ENCODE results near the gene LRP1-AS. TPM values are rescaled to one million over a fixed set of nuclear protein-coding genes. Genes with fewer than 3 reads are reported as not detected.

LRP1-AS gene
- total RNA-seq, 1 experiment from 2014 or later: not detected

GRCh38 chr12:57161491-57161890 is 14.1 kb upstream of the LRP1-AS start:
- no peak overlapping the region for H3K27ac ChIP-seq (ENCODE audit: low read depth, low read length)
- peaks cover 12 to 21% of the 10 kb centered on the region in 2 experiments; a peak in 3 of 4 replicates for H3K4me1 ChIP-seq (ENCODE audit: control insufficient read depth in 1 of 2, insufficient read depth in 2 of 2, low read length in 2 of 2)
- H3K9ac ChIP-seq (ENCODE audit: low read length): no peak overlapping the region
- no peaks in the 10 kb centered on the region for H3K36me3 ChIP-seq (ENCODE audit: control insufficient read depth in 1 of 2, insufficient read depth in 2 of 2, low read length in 2 of 2)
- CTCF ChIA-PET: interaction anchor here (0.7 kb wide), 1 partner anchor 89 kb away, joined by 4 read pairs; no protein-coding TSS in a partner anchor
- ATAC-seq: no peak
- no peaks in the 10 kb centered on the region for H3K27me3 ChIP-seq (ENCODE audit: insufficient read depth, low read length)
- no peaks in the 10 kb centered on the region for H3K9me2 ChIP-seq (ENCODE audit: insufficient read depth)
- intact Hi-C loops (cut with micrococcal nuclease): no loop called here
- RAD21 ChIA-PET (ENCODE audit: low non-redundant PET in 1 of 2, low total read pairs in 2 of 2, uncharacterized antibody in 2 of 2, unreplicated experiment in 2 of 2): no interaction called here
- POLR2A ChIA-PET: no interaction called here
- TF ChIP-seq YY1 (IDR thresholded peaks at IDR 0.05; ENCODE audit: extremely low read depth, insufficient replicate concordance, low read depth, low read length): no peak
- TF ChIP-seq SRF (IDR thresholded peaks at IDR 0.05; ENCODE audit: low read depth): no peak
- TF ChIP-seq MAX (IDR thresholded peaks at IDR 0.05): no peak
- no peak for TF ChIP-seq RAD21 (IDR thresholded peaks at IDR 0.05; ENCODE audit: low read depth)
- no peak for TF ChIP-seq CEBPB (IDR thresholded peaks at IDR 0.05; ENCODE audit: low read depth)
- no peak for TF ChIP-seq EGR1 (IDR thresholded peaks at IDR 0.05; ENCODE audit: low read depth)
- TF ChIP-seq ZFX (IDR thresholded peaks at IDR 0.05): no peak
- TF ChIP-seq POLR2AphosphoS5 (IDR thresholded peaks at IDR 0.05; ENCODE audit: low read depth, low read length): no peak
- no peaks in the 10 kb centered on the region for H3K79me2 ChIP-seq (ENCODE audit: insufficient read depth, low read length)
- no TSS peak for BruUV-seq (replicated peaks)
- DNase-seq (ENCODE audit: low read depth, low spot score): no peak
- no peak overlapping the region for H3K4me3 ChIP-seq (replicated peaks in 1 of 2; ENCODE audit: low read depth in 1 of 2, low read length in 2 of 2)
- no peak overlapping the region for H2AFZ ChIP-seq (ENCODE audit: low read depth, low read length, poor library complexity, severe bottlenecking)
- H4K20me1 ChIP-seq (ENCODE audit: insufficient read depth): no peaks in the 10 kb centered on the region
- H3K9me3 ChIP-seq (ENCODE audit: control insufficient read depth in 1 of 2, insufficient read depth in 1 of 2, low read depth in 1 of 2, low read length in 2 of 2): no peaks in the 10 kb centered on the region
- no peak overlapping the region for H3K4me2 ChIP-seq (ENCODE audit: low read length)

GRCh38 chr12:57160741-57161140 is 13.3 kb upstream of the LRP1-AS start:
- DNase-seq (ENCODE audit: low read depth, low spot score) (no peak), ATAC-seq (no peak)
- ChIA-PET RAD21 (ENCODE audit: low non-redundant PET in 1 of 2, low total read pairs in 2 of 2, uncharacterized antibody in 2 of 2, unreplicated experiment in 2 of 2) (no interaction called here), POLR2A (no interaction called here), CTCF (no interaction called here)
- Histone ChIP-seq H3K36me3 (ENCODE audit: control insufficient read depth in 1 of 2, insufficient read depth in 2 of 2, low read length in 2 of 2) (no peaks in the 10 kb centered on the region), H3K9ac (ENCODE audit: low read length) (no peak overlapping the region), H3K27me3 (ENCODE audit: insufficient read depth, low read length) (no peaks in the 10 kb centered on the region), H3K9me2 (ENCODE audit: insufficient read depth) (no peaks in the 10 kb centered on the region), H3K4me2 (ENCODE audit: low read length) (no peak overlapping the region), H2AFZ (ENCODE audit: low read depth, low read length, poor library complexity, severe bottlenecking) (no peak overlapping the region), H3K9me3 (ENCODE audit: control insufficient read depth in 1 of 2, insufficient read depth in 1 of 2, low read depth in 1 of 2, low read length in 2 of 2) (no peaks in the 10 kb centered on the region), H3K4me1 (ENCODE audit: control insufficient read depth in 1 of 2, insufficient read depth in 2 of 2, low read length in 2 of 2) (peaks cover 7 to 13% of the 10 kb centered on the region in 2 experiments; a peak in 3 of 4 replicates), H4K20me1 (ENCODE audit: insufficient read depth) (no peaks in the 10 kb centered on the region), H3K79me2 (ENCODE audit: insufficient read depth, low read length) (no peaks in the 10 kb centered on the region), H3K4me3 (replicated peaks in 1 of 2; ENCODE audit: low read depth in 1 of 2, low read length in 2 of 2) (no peak overlapping the region), H3K27ac (ENCODE audit: low read depth, low read length) (no peak overlapping the region)
- intact Hi-C loops (cut with micrococcal nuclease): no loop called here
- BruUV-seq (replicated peaks): no TSS peak
- TF ChIP-seq ZNF274 (IDR thresholded peaks at IDR 0.05; ENCODE audit: low read depth, low read length): no peak
- no peak for TF ChIP-seq POLR2A (IDR thresholded peaks at IDR 0.05; ENCODE audit: borderline replicate concordance, extremely low read depth, insufficient read depth, insufficient read length)
- no peak for TF ChIP-seq CTCF (IDR thresholded peaks at IDR 0.05 in 2 of 3, conservative IDR thresholded peaks at IDR 0.05 in 1 of 3; ENCODE audit: borderline replicate concordance in 1 of 3, insufficient read depth in 1 of 3, low read depth in 2 of 3, low read length in 2 of 3)
- TF ChIP-seq YY1 (IDR thresholded peaks at IDR 0.05; ENCODE audit: extremely low read depth, insufficient replicate concordance, low read depth, low read length): no peak
- TF ChIP-seq SIN3A (IDR thresholded peaks at IDR 0.05; ENCODE audit: low read depth): no peak
- TF ChIP-seq EZH2 (IDR thresholded peaks at IDR 0.05): no peak
- no peak for TF ChIP-seq ATF3 (IDR thresholded peaks at IDR 0.05)
- TF ChIP-seq FOSL1 (IDR thresholded peaks at IDR 0.05; ENCODE audit: low read depth): no peak
- no peak for TF ChIP-seq CBX3 (IDR thresholded peaks at IDR 0.05; ENCODE audit: low read depth)
- no peak for TF ChIP-seq CEBPB (IDR thresholded peaks at IDR 0.05; ENCODE audit: low read depth)
- TF ChIP-seq EGR1 (IDR thresholded peaks at IDR 0.05; ENCODE audit: low read depth): no peak
- TF ChIP-seq ZBTB33 (IDR thresholded peaks at IDR 0.05; ENCODE audit: extremely low read depth, insufficient replicate concordance, low read length): no peak
- TF ChIP-seq EZH2phosphoT487 (IDR thresholded peaks at IDR 0.05; ENCODE audit: borderline replicate concordance): no peak
- TF ChIP-seq RAD21 (IDR thresholded peaks at IDR 0.05; ENCODE audit: low read depth): no peak
- TF ChIP-seq POLR2AphosphoS5 (IDR thresholded peaks at IDR 0.05; ENCODE audit: low read depth, low read length): no peak

All from HCT116 (cell line).